ENCODE measurements around the gene MAP2K6. TPM values are rescaled to one million over a fixed set of nuclear protein-coding genes. Genes with fewer than 3 reads are reported as not detected.

MAP2K6 gene
- total RNA-seq, 1 experiment from 2014 or later: 12.2 TPM

- Histone ChIP-seq H3K9me3 (ENCODE audit: low read length) (no peaks in the 10 kb centered on the region), H3K4me2 (ENCODE audit: low read length) (no peak overlapping the region), H2AFZ (ENCODE audit: low read length) (no peak overlapping the region), H3K9me2 (replicated peaks; ENCODE audit: low read length) (no peaks in the 10 kb centered on the region), H3K36me3 (ENCODE audit: low read depth, low read length) (no peaks in the 10 kb centered on the region), H3K9ac (ENCODE audit: low read length) (no peak overlapping the region), H3F3A (ENCODE audit: low read length, unreplicated experiment) (peaks cover 4% of the 10 kb centered on the region), H3K27ac (ENCODE audit: low read length) (no peak overlapping the region), H3K4me1 (ENCODE audit: insufficient read depth, low read length) (peaks cover 25% of the 10 kb centered on the region), H4K20me1 (ENCODE audit: low read length) (no peaks in the 10 kb centered on the region), H3K27me3 (ENCODE audit: low read length) (no peaks in the 10 kb centered on the region), H3K79me2 (ENCODE audit: low read length) (no peaks in the 10 kb centered on the region), H3K4me3 (ENCODE audit: low read length) (no peak overlapping the region)
- intact Hi-C loops (cut with micrococcal nuclease): no loop called here
- POLR2A ChIA-PET (ENCODE audit: unreplicated experiment): interaction anchor here (0.6 kb wide), 1 partner anchor 576 kb away, joined by 3 read pairs; no protein-coding TSS in a partner anchor
- TF ChIP-seq, protein P1, sequence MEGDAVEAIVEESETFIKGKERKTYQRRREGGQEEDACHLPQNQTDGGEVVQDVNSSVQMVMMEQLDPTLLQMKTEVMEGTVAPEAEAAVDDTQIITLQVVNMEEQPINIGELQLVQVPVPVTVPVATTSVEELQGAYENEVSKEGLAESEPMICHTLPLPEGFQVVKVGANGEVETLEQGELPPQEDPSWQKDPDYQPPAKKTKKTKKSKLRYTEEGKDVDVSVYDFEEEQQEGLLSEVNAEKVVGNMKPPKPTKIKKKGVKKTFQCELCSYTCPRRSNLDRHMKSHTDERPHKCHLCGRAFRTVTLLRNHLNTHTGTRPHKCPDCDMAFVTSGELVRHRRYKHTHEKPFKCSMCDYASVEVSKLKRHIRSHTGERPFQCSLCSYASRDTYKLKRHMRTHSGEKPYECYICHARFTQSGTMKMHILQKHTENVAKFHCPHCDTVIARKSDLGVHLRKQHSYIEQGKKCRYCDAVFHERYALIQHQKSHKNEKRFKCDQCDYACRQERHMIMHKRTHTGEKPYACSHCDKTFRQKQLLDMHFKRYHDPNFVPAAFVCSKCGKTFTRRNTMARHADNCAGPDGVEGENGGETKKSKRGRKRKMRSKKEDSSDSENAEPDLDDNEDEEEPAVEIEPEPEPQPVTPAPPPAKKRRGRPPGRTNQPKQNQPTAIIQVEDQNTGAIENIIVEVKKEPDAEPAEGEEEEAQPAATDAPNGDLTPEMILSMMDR (conservative IDR thresholded peaks at IDR 0.05; ENCODE audit: low read depth, low read length): no peak
- TF ChIP-seq EZH2phosphoT487 (IDR thresholded peaks at IDR 0.05; ENCODE audit: borderline replicate concordance, low read length) (no peak), EZH2 (IDR thresholded peaks at IDR 0.05; ENCODE audit: low read length, unreplicated experiment) (no peak)
- CTCF ChIA-PET: no interaction called here
- no TSS peak for BruUV-seq (replicated peaks)
- ATAC-seq (no peak), DNase-seq (no peak)
These were observed 158.9 kb downstream of the MAP2K6 start for GRCh38 chr17:69573396-69573795.

- H3K79me2 ChIP-seq (ENCODE audit: low read length): no peaks in the 10 kb centered on the region
- intact Hi-C loops (cut with micrococcal nuclease): loop anchor here (1.0 to 2.0 kb wide), 7 partner anchors 34 to 594 kb away; partner anchors contain the start of gene KCNJ2
- no peak overlapping the region for H3K4me3 ChIP-seq (ENCODE audit: low read length)
- H3K27ac ChIP-seq (ENCODE audit: low read length): peak overlapping the region; percentile 31
- H2AFZ ChIP-seq (ENCODE audit: low read length): no peak overlapping the region
- CTCF ChIA-PET: interaction anchor here (1.2 to 2.1 kb wide), 2 partner anchors 33 to 34 kb away, joined by 6 read pairs; no protein-coding TSS in a partner anchor
- no peaks in the 10 kb centered on the region for H4K20me1 ChIP-seq (ENCODE audit: low read length)
- ATAC-seq: peak; percentile 41
- TF ChIP-seq, protein P1 (conservative IDR thresholded peaks at IDR 0.05; ENCODE audit: low read depth, low read length): no peak
- no peak for TF ChIP-seq EZH2 (IDR thresholded peaks at IDR 0.05; ENCODE audit: low read length, unreplicated experiment)
- TSS peak; percentile 69 for BruUV-seq (replicated peaks)
- peaks cover 25% of the 10 kb centered on the region for H3K4me1 ChIP-seq (ENCODE audit: insufficient read depth, low read length)
- no peaks in the 10 kb centered on the region for H3K9me3 ChIP-seq (ENCODE audit: low read length)
- no peaks in the 10 kb centered on the region for H3K36me3 ChIP-seq (ENCODE audit: low read depth, low read length)
- POLR2A ChIA-PET (ENCODE audit: unreplicated experiment): no interaction called here
- H3K4me2 ChIP-seq (ENCODE audit: low read length): peak overlapping the region; percentile 70
- H3K9me2 ChIP-seq (replicated peaks; ENCODE audit: low read length): no peaks in the 10 kb centered on the region
- peaks cover 4% of the 10 kb centered on the region for H3F3A ChIP-seq (ENCODE audit: low read length, unreplicated experiment)
- no peaks in the 10 kb centered on the region for H3K27me3 ChIP-seq (ENCODE audit: low read length)
- peak; percentile 53 for DNase-seq
- no peak overlapping the region; the same call in 1 of the 2 replicates for H3K9ac ChIP-seq (ENCODE audit: low read length)
These were observed 160.0 kb downstream of the MAP2K6 start for GRCh38 chr17:69574257-69575197.

Data from PC-3 (cell line).